Activated CD4-positive, alpha-beta T cell treated with anti-CD3 and anti-CD28 coated beads for 24 hours (primary cell): Measurements from ENCODE around the gene MRM3.
"Not testable (repeated sequence)": the region's sequence is repeated elsewhere in the genome, so short reads cannot be mapped to it uniquely, and the experiment has no call there.

ENCODE experiments used
- DNase-seq, 2 donors: peaks; one replicate each; pipeline ENCODE4 v3.0.0-alpha.2; 2020; ENCODE audit warnings: low read depth in 2 of 2

The MRM3 gene

GRCh38 chr17:796609-797008, 14.5 kb downstream of the MRM3 start:
- no peak for DNase-seq

- no peak for DNase-seq
These were observed 15.2 kb downstream of the MRM3 start for GRCh38 chr17:797236-797840.

- no peak for DNase-seq
These were observed 16.1 kb downstream of the MRM3 start for GRCh38 chr17:798246-798645.

- DNase-seq: no peak
These were observed 17.1 kb downstream of the MRM3 start for GRCh38 chr17:799261-799660.

- no peak for DNase-seq
These were observed 18.5 kb downstream of the MRM3 start for GRCh38 chr17:800446-801242.

- DNase-seq: no peak
These were observed 19.5 kb downstream of the MRM3 start for GRCh38 chr17:801660-802059.

- DNase-seq: no peak
These were observed 20.3 kb downstream of the MRM3 start for GRCh38 chr17:802481-802880.

GRCh38 chr17:802901-803881, 21.0 kb downstream of the MRM3 start:
- no peak for DNase-seq

GRCh38 chr17:804541-805435, 22.6 kb downstream of the MRM3 start:
- DNase-seq: no peak

- not testable (repeated sequence) for DNase-seq
These were observed 23.7 kb downstream of the MRM3 start for GRCh38 chr17:805886-806285.

GRCh38 chr17:806346-806745, 24.2 kb downstream of the MRM3 start:
- no peak for DNase-seq

GRCh38 chr17:806781-807522, 24.8 kb downstream of the MRM3 start:
- DNase-seq: no peak

GRCh38 chr17:807523-808294, 25.6 kb downstream of the MRM3 start:
- no peak for DNase-seq

GRCh38 chr17:811051-811784, 29.1 kb downstream of the MRM3 start:
- no peak for DNase-seq

- no peak for DNase-seq
These were observed 30.6 kb downstream of the MRM3 start for GRCh38 chr17:812638-813204.

- no peak for DNase-seq
These were observed 32.2 kb downstream of the MRM3 start for GRCh38 chr17:814371-814770.

GRCh38 chr17:819251-819650, 37.1 kb downstream of the MRM3 start:
- no peak for DNase-seq

- no peak for DNase-seq
These were observed 41.3 kb downstream of the MRM3 start for GRCh38 chr17:823501-823902.

GRCh38 chr17:824378-824777, 42.2 kb downstream of the MRM3 start:
- DNase-seq: no peak
